ENCODE data around the gene ZMIZ1.

ZMIZ1 gene

DNA sequence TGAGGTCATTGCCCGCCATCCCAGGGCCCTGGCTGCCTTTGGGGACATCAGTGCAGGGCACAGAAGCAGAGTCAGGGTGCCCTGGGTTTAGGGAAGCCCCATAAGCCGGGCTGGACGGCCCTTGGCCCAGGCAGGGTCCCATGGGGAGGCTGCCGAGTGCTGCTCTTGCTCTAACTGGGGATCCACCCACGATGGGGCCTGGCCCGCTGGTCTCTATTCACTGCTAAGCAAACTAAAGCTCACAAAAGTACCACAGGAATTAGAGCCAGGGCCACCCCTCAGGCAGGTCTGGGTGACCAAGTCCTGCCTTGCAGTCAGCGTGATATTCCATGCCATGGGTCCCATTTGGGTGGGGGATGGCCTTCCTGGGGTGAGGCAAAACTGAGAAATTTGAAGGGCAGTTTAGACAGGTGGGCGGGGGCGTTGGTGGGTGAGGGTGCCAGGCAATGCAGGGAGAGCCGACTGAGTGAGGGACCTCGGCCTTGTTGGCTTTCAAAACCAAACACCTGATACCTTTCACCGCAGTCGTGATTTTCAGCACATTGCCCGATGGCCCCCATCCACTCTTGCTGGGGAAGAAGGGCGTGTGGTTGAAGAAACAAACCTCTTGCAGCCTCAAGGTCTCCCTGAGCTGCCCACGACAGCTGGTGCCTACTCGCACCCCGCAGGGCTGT is 185.7 kb downstream of the ZMIZ1 start:
- no peak for DNase-seq

DNA sequence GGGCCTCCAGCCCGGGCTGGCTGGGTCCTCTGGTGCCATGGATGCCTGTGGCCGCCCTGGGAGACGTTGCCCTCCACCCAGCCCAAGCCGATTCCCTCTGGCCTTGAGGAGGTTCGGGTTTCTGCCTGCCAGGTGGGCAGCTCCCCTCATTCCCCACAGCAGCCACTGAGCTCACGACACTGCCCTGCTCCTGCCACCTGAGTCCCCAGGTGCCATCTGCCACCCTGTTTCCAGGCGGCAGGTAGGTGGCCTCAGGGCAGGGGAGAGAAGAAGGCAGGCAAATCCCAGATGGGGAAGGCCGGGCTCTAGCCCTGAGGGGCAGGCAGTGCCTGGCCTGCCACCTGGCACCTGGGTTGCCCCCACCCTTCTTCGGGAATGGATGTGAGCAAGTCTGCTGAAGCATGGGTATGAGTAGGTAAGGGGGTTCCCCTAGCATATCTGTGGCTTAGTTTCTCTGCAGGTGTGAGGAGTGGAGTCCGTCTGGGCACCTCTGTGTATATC is 186.3 kb downstream of the ZMIZ1 start:
- no peak for DNase-seq

DNA sequence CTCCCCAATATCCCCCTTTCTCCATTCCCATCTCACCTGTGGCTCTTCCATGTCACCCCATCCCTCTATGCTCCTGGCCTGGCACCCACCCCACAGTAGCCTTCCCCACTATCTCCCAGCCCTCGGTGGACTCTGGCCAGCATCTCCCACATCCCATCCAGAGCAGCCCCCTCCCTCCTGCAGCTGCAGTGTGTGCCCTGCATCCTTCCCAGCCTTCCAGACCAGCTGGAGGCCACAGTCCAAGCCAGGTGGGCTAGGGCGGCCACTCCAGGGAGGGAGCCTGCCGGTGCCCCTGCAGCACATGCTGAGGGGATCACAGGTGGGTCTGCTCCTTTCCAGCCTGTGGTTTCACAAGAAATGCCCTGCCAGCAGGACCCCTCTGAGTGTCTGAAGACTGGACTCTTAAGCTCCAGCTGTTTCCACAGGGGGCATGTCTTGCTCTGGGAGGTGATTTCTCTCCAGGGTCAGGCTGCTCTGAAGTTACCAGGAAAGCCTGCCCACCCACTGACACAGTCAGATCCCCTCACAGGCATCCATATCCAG is 187.6 kb downstream of the ZMIZ1 start:
- no peak for DNase-seq

DNA sequence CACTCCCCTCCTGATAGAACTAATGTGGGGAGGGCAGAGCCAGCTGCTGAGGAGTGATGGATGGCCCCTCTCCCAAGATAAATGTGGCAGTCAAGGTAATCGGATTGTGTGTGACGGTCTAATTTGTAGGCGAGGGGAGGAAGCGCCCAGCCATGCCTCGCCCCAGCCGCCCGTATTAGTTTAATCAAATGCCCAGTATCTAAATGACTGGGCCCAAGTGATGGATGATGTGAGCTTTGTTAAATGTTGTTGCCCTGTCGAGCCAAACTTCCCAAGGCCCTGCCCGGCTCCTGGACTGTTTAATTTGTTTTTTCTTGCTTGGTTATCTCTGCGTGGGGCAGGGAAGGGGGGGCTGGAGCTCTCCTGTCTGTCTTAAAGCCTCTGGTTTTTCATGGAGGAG is 190.1 kb downstream of the ZMIZ1 start:
- DNase-seq: no peak

DNA sequence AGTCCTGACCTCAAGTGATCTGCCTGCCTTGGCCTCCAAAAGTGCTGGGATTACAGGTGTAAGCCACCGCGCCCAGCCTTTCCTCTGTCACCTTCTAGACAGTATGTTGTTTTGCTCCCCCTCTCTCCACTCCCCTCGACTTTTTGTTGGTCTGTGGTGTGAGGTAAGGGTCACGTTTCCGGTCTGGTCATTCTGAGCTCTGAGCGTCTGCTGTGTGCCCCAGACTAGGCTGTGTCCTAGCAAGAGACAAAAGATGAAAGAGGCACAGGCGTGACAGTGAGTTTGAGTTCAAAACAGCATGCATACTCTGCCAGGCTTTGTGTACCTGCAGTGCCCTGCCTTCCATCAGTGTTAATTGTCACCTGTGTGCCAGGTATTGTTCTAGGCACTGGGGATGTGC is 191.1 kb downstream of the ZMIZ1 start:
- no peak for DNase-seq

DNA sequence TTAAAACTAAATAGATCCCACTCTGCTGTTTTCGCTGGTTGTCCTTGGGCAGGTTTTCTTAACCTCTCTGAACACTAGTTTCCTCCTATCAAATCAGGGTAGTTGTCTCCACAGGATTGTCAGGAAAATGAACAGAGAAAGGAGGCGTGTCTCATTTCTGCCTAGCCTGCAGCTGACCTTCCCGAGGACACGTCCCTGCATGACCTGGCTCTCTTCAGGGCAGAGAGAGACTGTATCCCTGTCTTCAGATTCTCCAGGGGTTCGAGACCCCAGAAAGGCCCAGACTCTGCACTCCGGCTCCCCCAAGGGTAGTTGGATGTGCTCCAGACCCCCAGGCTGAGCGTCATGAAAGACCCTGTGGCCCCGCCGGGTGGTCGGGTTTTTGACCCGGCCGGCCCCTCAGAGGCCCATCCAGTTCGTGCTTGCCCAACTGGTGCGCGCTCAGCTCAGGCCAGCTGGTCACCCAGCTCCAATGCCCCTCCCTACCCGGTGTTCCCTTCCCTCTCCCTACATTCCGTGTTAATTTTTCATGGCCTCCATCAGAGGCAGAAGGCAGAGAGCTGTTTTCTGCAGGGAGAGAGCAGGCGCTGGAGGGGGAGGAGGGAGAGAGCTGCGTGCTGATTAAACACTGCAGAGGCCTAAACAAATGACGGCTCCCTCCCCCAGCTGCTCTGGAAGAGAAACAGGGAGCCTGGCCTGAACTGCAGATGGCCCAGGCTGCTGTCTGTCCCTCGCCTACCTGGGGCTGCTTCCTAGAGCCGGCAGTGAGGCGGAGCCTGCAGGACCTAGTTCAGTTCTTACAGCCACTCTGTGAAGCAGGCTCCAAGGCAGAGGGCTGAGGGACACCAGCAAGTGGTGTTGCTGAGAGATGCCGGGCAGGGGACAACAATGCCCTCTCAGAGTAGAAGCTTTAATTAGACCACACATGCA is 192.3 kb downstream of the ZMIZ1 start:
- DNase-seq: no peak

DNA sequence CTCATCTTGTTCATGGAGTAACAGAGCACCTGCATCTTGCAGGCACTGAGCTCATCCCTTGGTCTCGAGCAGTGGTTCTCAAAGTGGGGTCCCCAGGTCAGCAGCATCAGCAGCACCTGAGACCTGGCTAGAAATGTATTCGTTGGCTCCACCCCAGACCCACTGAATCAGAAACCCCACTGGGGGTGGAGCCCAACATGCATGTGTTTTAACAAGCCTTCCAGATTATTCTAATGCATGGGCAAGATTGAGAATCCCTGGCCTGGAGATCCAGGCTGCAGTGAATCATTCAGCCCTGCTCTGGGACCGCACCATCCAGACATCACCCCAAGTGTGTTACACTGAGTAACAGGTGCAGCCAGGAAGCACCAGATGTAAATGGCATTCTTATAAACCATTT is 193.4 kb downstream of the ZMIZ1 start:
- DNase-seq: no peak

DNA sequence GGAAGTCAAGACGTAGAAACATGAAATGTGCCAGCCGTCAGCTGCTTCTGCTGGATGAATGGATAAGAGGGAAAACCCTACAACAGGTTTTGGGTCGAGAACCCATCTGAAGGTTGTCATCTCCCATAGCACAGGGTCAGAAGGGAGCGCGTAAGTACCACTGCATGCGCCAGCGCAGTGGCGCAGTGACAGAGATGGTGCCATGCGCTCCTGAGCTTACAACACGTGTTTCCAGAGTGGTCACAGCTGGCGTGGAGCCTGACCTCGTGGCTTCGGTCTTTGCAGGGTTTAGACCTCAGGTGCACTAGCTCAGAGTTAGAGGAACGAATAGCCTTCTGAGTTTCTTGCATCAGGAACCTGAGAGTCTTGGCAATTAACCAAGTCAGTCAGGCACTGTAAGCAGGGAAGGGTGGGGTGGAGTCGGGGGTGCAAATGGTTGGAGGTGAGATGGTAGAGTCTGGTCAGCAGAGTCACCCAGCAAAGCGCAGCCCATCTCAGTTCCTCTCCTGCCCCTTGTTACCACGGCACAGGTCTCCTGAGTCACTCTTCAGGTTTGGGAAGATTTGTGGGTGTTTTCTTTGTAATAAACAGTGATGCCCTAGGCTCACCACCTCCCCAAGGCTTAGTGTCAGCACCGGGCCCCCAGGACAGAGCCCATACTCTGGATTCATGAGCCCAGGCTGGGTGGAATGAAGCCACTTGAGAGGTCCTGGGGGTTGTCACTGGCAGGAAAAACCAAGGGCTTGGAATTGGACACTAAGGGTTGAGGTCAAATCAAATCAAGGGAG is 194.4 kb downstream of the ZMIZ1 start:
- DNase-seq: no peak

DNA sequence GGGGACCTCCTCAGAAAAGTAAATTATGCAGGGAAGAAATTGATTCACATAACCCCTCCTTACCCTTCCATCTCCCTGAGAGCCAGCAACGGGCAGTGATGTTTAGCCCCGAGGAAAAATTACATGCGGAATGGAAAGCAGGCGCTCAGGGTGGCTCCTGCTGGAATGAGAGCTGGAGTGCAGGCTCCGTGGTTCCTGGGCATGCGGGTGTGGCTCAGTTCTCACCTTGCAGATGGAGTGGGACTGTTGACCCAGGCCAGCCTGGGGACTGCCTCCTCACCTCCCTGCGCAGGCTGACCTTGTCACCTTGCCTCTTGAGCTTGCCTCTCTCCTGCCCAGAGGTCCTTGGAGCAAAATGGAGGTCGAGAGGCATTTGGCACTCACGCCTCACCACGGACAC is 195.2 kb downstream of the ZMIZ1 start:
- DNase-seq: no peak

DNA sequence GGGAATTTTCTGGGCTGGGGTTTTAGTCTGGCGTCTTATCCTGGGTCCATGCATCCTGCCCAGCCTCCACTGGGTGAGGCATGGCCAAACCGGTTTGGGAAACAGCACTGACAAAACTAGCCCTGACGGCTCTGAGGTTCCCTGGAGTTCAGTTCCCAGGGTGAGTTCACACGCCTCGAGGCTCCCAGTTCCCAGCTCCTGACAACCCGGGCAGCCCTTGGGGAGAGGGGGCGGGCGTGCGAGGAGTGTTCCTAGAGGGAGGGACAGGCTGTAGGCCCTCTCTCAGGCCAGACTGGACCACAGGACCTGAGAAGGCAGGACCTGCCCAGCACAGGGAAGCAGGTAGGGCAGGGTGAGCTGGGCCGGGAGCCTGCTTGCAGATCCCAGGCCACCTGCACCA is 196.2 kb downstream of the ZMIZ1 start:
- DNase-seq: no peak

DNA sequence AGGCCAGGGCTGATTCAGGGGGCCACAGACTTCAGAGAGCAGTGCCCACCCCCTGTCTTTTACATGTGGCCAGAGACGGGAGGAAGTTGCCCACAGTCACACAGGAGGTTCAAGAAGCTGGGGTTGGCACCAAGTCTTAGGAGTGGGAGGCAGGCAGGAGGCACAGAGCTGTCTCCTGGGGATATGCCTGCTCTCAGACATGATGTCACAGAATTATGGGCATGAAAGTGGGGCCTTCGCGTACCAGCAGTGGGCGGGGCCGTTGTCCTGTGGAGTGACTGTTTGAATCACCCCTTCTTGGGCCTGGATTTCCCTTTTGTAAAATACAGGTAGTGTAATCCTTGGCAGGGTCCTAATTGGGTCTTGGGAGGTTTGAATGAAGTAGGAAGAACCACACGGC is 197.3 kb downstream of the ZMIZ1 start:
- DNase-seq: no peak

DNA sequence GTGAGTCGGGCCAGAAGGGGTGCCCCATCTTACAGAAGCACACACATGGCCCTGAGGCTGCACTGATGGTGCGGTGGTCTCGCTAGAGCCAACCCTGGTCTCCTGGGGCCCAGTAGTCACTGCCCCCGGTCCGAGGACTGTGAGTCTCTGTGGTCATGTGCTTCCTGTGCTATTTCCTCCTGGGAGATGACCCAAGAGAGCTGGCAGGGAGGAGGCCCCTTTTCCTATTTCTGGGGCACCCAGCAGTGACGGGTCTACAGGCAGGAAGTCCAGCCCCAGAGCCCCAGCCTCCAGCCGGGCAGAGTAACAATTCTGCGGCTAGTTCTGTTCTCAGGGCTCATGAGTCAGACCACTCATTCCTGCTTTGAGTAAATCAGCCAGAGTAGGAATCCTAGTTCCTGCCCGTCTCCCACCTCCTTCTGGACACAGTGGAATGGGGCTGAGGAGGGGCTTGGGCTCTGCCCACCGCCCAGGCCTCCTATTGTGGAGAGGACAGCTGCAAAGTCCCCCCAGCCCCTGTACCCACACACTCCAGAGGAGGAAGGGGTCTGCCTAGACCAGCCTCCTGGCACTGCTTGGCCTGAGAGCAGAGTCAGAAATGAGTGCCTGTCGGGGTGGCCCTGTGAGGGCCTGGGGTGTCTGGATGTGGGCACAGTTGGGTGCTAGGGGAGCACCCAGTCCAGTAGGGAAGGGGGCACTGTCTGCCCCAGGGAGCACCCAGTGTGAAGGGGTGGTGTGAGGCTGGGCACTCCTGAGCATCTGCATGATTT is 198.0 kb downstream of the ZMIZ1 start:
- DNase-seq: no peak

DNA sequence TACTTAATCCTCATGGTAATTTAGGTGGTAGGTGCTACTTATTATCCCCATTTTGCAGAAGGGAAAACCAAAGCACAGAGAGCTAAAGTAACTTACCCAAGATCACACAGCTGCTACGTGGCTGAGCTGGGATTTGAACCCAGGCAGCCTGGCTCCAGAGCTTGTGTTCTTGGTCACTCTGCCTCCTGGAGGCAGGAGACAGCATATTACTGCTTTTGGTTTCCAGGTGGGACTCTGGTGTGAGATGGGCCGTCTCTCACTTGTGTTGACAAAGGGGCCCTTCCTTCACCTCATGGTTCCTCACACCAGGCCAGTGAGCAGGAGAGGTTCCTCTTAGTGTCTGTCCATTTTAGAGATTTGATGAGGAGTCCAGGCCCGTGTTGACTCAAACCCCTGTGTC is 198.7 kb downstream of the ZMIZ1 start:
- DNase-seq: no peak

DNA sequence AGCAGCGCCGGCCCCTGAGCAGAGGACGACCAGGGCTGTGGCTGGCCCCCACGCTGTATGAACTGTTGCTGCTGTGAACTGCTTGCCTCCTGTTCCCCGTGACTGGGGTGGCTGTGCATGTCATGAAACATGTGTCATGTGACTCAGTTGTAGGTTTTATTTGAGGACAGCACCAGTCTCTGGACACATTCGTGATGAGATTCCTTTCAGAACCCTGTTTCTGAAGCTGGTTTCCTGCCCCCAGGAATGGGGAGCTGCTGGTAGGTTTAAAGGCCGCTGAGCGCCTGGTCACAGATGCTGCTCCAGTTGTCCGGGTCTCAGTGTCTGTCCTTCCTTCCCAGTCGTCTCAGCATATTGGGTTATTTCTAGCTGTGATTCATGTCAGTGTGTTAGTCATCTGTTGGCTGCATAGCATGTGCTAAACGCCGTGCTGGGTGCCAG is 199.4 kb downstream of the ZMIZ1 start:
- DNase-seq: no peak

DNA sequence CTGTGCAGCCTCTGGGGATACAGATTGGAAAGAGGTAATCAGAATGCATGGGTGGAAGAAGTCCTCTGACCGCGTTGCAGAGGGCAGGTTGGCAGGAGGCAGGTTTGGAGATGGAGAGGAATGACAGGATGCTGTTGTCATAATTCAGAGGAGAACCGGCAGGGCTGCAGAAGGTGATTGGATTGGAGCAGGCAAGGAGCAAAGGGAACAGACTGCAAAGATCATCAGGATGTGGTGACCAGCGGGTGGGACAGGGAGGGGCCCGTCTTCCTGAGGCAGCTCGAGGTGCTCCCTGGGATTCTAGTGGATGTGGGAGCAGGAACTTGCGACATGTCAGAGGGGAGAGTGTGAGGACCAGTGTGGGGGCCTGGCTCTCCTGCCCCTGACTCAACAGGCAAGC is 200.0 kb downstream of the ZMIZ1 start:
- no peak for DNase-seq

DNA sequence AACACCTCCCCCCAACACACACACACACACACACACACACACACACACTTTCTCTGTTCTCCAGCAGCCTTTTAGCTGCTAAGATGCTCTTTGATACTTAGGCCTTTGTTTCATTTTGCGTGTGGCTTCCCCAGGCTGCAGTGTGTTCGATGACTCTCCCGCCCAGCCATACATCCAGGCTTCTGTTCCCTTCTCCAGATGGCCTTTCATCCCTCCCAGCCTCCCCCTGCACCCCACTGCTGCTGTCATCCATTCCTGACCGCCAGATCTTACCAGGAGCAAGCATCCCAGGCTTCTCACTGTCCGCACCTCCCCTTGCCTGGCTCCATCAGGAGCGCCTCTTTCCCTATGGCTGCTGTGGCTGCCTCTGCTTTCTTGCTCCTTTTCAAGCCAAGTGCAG is 200.7 kb downstream of the ZMIZ1 start:
- DNase-seq: no peak

DNA sequence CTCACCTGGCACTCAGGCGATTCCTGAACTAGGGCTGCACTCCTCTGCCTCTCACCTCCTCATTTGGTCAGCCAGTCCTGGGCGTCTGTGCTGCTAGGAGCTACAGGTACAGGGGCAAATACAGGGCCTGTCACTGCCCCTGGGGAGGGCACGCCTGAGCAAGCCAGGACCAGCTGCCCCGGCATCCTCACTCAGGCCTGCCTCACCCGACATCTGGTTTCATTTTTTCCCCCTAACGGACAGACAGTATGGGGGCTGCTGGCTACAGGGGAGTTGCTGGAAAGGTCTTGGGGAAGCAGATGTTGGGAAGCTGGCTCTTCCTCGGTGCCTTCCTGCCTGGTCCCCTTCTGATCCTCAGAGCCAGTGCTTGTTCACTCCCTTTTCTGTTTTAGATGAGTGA is 201.2 kb downstream of the ZMIZ1 start:
- DNase-seq: no peak

DNA sequence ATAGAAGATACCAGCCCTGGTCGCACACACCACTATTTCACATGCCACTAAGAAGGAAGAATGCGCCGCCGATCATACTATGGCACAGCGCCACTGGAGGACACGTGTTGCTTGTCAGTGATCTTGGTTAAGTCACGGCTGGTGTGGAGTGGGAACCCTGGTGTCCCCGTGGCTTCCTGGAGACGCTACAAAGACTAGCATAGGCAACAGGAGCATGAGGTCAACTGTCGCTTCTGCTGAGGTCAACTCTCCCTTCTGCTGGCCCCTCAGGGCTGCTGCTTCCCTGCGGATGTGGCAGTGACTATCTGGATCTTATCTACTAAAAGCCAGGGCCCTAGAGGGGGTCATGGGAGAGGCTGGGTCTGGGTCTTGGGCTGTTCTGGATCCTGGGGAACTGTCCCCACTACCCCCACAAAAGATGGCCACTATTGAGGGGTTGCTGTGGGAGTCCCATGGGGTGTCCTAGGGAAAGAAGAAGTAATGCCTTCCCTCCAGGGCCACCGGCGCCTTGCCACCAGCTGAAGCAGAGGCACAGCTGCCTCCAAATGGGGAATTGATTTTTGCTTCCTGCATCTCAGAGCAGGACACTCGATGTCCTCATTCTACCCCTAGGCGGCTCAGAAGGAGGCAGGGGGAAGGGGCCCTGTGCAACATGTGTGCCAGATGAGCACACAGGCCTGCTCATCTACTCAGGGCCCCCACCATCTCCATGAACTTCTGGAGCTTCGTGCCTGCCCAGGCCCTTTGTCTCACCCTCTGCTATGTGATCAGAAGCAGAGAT is 201.9 kb downstream of the ZMIZ1 start:
- no peak for DNase-seq

DNA sequence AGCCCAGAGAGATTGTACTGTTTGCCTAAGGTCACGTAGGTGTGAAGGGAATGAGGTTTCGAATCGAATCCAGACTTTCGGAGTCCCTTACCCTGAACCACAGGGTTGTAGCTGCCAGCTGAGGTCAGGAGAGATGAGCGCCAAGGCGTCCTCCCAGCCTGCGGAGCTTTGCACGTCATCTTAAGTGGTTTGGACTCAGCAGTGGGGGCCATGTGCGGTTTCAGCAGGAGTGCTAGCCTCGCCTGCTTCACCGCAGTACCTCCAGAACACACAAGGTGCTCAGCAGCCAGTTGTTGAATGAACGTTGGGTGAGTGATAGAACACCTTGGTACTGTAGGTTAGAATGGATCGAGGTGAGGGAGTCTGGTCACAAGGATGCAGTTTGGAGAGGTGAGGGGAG is 203.6 kb downstream of the ZMIZ1 start:
- no peak for DNase-seq

DNA sequence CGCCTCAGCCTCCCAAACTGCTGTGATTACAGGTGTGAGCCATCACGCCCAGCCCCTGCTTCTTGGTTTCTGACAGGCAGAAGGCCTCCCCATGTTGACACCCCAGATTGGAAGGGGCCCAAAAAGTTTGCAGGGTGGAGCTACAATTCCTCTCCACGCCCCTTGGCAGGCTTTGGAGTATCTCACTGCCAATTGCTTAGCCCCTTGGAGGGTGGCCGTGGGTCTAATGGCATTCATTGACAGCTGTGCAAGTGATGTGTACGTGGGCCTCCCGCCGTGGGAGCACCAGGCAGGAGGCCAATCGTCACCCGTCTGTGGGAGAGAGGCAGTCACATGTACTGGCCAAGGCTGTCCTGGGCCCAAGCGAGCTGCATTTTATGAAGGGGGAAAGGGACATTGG is 204.8 kb downstream of the ZMIZ1 start:
- no peak for DNase-seq
